Inflammatory macrophage treated with lipopolysaccharide for 4 hours (primary cell): Measurements from ENCODE around the gene INPP5E.
"Not testable (repeated sequence)": the region's sequence is repeated elsewhere in the genome, so short reads cannot be mapped to it uniquely, and the experiment has no call there.

Experiments used
- DNase-seq: peaks from one replicate; pipeline ENCODE4 v3.0.0-alpha.2; 2020

Gene INPP5E

GRCh38 chr9:136424750-136425362 lies 14.8 kb downstream of the INPP5E start:
- DNase-seq, result no peak

- DNase-seq, result no peak
These were observed 16.1 kb downstream of the INPP5E start for GRCh38 chr9:136423432-136424146.

GRCh38 chr9:136422876-136423275 lies 16.8 kb downstream of the INPP5E start:
- no peak for DNase-seq

GRCh38 chr9:136421791-136422190 lies 17.9 kb downstream of the INPP5E start:
- no peak for DNase-seq

GRCh38 chr9:136419092-136419420 lies 20.6 kb downstream of the INPP5E start:
- no peak for DNase-seq

- DNase-seq, result no peak
These were observed 21.2 kb downstream of the INPP5E start for GRCh38 chr9:136418182-136419091.

GRCh38 chr9:136416914-136417313 lies 22.7 kb downstream of the INPP5E start:
- no peak for DNase-seq

GRCh38 chr9:136416427-136416826 lies 23.2 kb downstream of the INPP5E start:
- DNase-seq, result no peak

GRCh38 chr9:136412962-136413361 lies 26.7 kb downstream of the INPP5E start:
- DNase-seq, result no peak

GRCh38 chr9:136411378-136411777 lies 28.3 kb downstream of the INPP5E start:
- DNase-seq, result no peak

- peak; percentile 94 for DNase-seq
These were observed 29.0 kb downstream of the INPP5E start, which contains the start of the genes ENTR1 and PMPCA for GRCh38 chr9:136410500-136411287. Gene ENTR1, minus strand, starts transcription at chr9:136410614. Its CDS starts 217 bp downstream, at chr9:136410397. Gene PMPCA, plus strand, starts transcription at chr9:136410658. Its CDS starts 11 bp downstream, at chr9:136410669.

GRCh38 chr9:136409557-136410455 lies 29.8 kb downstream of the INPP5E start:
- DNase-seq, result peak; percentile 21

GRCh38 chr9:136407911-136408310 lies 31.7 kb downstream of the INPP5E start:
- no peak for DNase-seq

- DNase-seq, result not testable (repeated sequence)
These were observed 32.6 kb downstream of the INPP5E start for GRCh38 chr9:136407061-136407460.

GRCh38 chr9:136405904-136406303 lies 33.7 kb downstream of the INPP5E start:
- not testable (repeated sequence) for DNase-seq

GRCh38 chr9:136405481-136405880 lies 34.2 kb downstream of the INPP5E start:
- DNase-seq, result no peak

- DNase-seq, result no peak
These were observed 34.9 kb downstream of the INPP5E start for GRCh38 chr9:136404801-136405136.

- DNase-seq, result no peak
These were observed 35.5 kb downstream of the INPP5E start for GRCh38 chr9:136403915-136404800.

- no peak for DNase-seq
These were observed 36.1 kb downstream of the INPP5E start for GRCh38 chr9:136403538-136403914.

GRCh38 chr9:136402067-136402466 lies 37.6 kb downstream of the INPP5E start:
- no peak for DNase-seq
